Osteocyte (in vitro differentiated cells): ENCODE data around the gene PRADC1. TPM values are rescaled to one million over a fixed set of nuclear protein-coding genes. Genes with fewer than 3 reads are reported as not detected.

Source experiments
- DNase-seq: peaks from one replicate; pipeline ENCODE4 v3.0.0; 2021; ENCODE audit warnings: mixed read lengths; ENCODE audit not compliant: unreplicated experiment; ENCODE audit errors: extremely low spot score
- H3K27ac Mint-ChIP-seq: one replicate; pipeline ENCODE4 v1.8.0; 2021; ENCODE audit warnings: mild to moderate bottlenecking, mixed read lengths; ENCODE audit not compliant: unreplicated experiment
- H3K27me3 Mint-ChIP-seq: one replicate; pipeline ENCODE4 v1.8.0; 2021; ENCODE audit warnings: mixed read lengths; ENCODE audit not compliant: unreplicated experiment
- H3K36me3 Mint-ChIP-seq: one replicate; pipeline ENCODE4 v1.8.0; 2021; ENCODE audit warnings: mixed read lengths; ENCODE audit not compliant: unreplicated experiment
- H3K4me1 Mint-ChIP-seq: one replicate; pipeline ENCODE4 v1.8.0; 2021; ENCODE audit warnings: mixed read lengths; ENCODE audit not compliant: unreplicated experiment
- H3K4me3 Mint-ChIP-seq: one replicate; pipeline ENCODE4 v1.8.0; 2021; ENCODE audit warnings: mild to moderate bottlenecking, moderate library complexity, mixed read lengths; ENCODE audit not compliant: unreplicated experiment
- H3K9me3 Mint-ChIP-seq: one replicate; pipeline ENCODE4 v1.8.0; 2021; ENCODE audit warnings: mixed read lengths; ENCODE audit not compliant: unreplicated experiment
- CTCF ChIP-seq: fragments of 200-600 bp; sonication (generic); IDR thresholded peaks from 2 replicates; pipeline ENCODE4 v1.5.0; 2021; ENCODE audit warnings: antibody characterized with exemption, mild to moderate bottlenecking, moderate library complexity
- total RNA-seq: library from RNA; stranded (reverse); gene quantifications from 2 replicates; pipeline ENCODE4 v1.2.1, GENCODE V29; 2021

PRADC1 gene
- total RNA-seq, 1 donor from 2014 or later = 15.1 TPM

GRCh38 chr2:73250872-73251846, 18.1 kb upstream of the PRADC1 start:
- no peak for TF ChIP-seq CTCF

GRCh38 chr2:73249636-73250035, 16.6 kb upstream of the PRADC1 start:
- Mint-ChIP-seq H3K4me1 (no peaks in the 10 kb centered on the region), H3K27ac (no peak overlapping the region), H3K9me3 (no peaks in the 10 kb centered on the region), H3K27me3 (no peaks in the 10 kb centered on the region), H3K36me3 (peaks cover 70% of the 10 kb centered on the region), H3K4me3 (no peak overlapping the region)
- TF ChIP-seq CTCF = no peak
- DNase-seq = no peak

More at GRCh38 chr2:73250872-73251846, 18.1 kb upstream of the PRADC1 start:
- DNase-seq = no peak
- no peak overlapping the region for H3K27ac Mint-ChIP-seq
- H3K36me3 Mint-ChIP-seq = peaks cover 62% of the 10 kb centered on the region
- H3K9me3 Mint-ChIP-seq = no peaks in the 10 kb centered on the region
- no peak overlapping the region for H3K4me3 Mint-ChIP-seq
- no peaks in the 10 kb centered on the region for H3K4me1 Mint-ChIP-seq
- H3K27me3 Mint-ChIP-seq = no peaks in the 10 kb centered on the region

DNA sequence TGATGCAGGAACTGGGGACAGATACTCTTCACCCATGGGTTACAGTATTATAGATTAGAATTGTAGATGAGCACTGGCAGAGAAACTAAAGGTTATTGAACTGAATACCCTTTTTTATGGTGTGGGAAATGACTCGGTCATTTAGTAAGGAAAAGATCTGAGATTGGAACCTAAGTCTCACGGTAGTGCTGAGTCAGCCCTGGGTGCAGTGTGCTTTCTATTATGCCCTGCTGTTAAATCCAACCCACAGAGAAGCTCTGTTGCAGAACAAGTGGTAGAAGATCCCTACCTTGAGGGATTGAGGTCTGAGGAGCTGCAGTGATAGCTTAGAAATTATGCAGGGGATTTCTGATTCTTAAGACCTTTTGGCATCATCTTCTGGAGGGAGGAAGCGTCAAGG, 13.8 kb upstream of the PRADC1 start:
- peak overlapping the region; percentile 13 for H3K27ac Mint-ChIP-seq

GRCh38 chr2:73244580-73244979, 11.5 kb upstream of the PRADC1 start:
- no peak overlapping the region for H3K4me3 Mint-ChIP-seq
- no peaks in the 10 kb centered on the region for H3K27me3 Mint-ChIP-seq
- DNase-seq = no peak
- TF ChIP-seq CTCF = no peak
- no peak overlapping the region for H3K27ac Mint-ChIP-seq
- H3K4me1 Mint-ChIP-seq = peaks cover 3% of the 10 kb centered on the region
- peaks cover 55% of the 10 kb centered on the region for H3K36me3 Mint-ChIP-seq
- no peaks in the 10 kb centered on the region for H3K9me3 Mint-ChIP-seq

More for the DNA sequence above, 13.8 kb upstream of the PRADC1 start:
- Mint-ChIP-seq H3K4me3 (no peak overlapping the region), H3K9me3 (no peaks in the 10 kb centered on the region), H3K36me3 (peaks cover 62% of the 10 kb centered on the region), H3K4me1 (peaks cover 3% of the 10 kb centered on the region), H3K27me3 (no peaks in the 10 kb centered on the region)
- no peak for DNase-seq
- TF ChIP-seq CTCF = no peak

DNA sequence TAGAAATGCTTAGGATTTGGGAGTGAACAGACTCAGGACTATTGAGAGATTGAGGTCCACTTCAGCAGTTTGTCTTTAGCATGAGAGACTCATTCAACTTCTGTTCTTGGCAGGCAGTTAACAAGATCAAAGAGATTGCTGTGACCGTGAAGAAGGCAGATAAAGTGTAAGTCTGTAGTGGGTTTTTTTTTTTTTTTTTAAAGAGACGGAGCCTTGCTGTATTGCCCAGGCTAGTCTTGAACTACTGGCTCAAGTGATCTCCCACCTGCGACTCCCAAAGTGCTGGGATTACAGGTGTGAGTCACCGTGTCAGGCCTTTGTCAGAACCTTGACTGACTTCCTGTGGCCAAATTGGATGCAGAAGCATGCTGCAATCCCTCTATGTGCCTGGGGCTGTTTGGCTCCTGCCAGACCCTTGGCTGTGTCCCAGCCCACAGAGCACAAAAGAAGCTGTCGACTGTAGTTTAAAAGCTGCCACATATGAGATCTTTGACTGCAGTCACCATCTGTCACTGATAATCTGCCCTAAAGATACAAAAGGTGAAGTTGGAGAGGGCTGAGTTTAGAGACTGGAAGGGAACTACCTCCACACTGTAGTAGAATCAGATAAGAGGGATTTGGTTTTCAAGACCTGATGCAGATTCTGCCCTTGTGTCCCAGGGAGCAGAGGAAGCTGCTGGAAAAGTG, 11.0 kb upstream of the PRADC1 start:
- H3K36me3 Mint-ChIP-seq = peaks cover 50% of the 10 kb centered on the region
- H3K4me3 Mint-ChIP-seq = no peak overlapping the region
- no peak overlapping the region for H3K27ac Mint-ChIP-seq
- no peak for DNase-seq
- TF ChIP-seq CTCF = no peak
- peaks cover 3% of the 10 kb centered on the region for H3K4me1 Mint-ChIP-seq
- no peaks in the 10 kb centered on the region for H3K27me3 Mint-ChIP-seq
- H3K9me3 Mint-ChIP-seq = no peaks in the 10 kb centered on the region
